GM18909 (cell line): ENCODE results near the gene CTDSPL.
"Not testable (repeated sequence)": the region's sequence is repeated elsewhere in the genome, so short reads cannot be mapped to it uniquely, and the experiment has no call there.

Experiments used
- ATAC-seq: cut with Tn5 transposase; IDR thresholded peaks from one replicate; pipeline ENCODE4 v1.9.1; 2021; ENCODE audit warnings: mild to moderate bottlenecking; ENCODE audit not compliant: unreplicated experiment, poor library complexity

CTDSPL gene

DNA sequence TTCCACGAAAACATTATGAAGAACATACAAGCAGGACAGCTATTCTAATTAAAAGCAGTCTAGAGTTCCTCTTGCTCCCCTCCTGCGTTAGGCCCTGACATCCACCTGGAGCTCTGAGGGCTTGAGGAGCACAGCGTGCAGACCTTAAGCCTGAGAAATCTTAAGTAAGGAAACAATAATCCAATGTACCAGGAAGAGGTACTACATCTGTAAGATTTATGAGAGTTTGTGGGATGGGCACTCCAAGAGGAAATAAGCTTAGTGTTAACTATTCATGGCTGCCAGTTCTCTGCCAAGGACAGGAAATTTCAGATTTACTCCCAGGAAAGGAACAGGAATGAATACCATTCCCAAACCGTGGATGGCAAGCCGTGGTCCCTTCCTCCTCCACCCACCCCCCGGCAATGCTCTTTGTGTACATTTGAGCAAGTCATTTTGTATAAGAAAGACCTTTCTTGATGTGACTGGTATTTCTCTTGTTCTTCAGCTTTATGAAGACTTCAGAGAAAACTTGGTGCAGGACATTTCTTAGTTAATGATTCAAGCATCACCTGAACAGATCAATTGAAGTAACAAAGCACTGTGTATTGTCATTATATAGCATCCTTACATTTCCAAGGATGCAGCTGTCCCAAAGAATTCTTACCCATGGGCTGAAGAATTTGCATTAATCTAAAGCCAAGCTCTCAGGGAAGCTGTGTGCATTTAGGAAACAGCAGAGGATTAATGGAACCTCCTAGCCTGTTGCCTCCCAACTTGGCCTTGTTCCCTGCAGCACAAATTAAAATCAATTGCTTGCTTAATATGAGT lies 100.1 kb downstream of the CTDSPL start:
- ATAC-seq: no peak

DNA sequence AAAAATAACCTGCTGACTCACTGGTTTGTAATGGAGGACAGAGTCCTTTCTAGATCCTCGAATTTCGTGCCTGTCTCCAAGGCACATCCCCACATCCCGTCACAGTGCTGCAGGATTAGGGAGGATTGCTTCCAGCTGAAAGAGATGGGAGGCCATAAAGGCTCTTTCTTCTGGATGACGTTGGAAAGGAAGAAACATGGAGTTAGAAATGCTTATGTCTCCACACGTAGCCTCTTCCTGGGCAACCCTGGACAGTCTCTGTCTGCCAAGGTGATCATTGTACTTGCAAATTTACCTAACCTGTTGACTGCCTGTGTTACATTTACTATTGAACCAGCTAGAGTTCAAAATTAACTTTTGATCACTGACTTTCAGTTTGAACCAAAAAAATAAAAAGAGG lies 101.3 kb downstream of the CTDSPL start:
- ATAC-seq: no peak

GRCh38 chr3:37963635-37964034 lies 102.0 kb downstream of the CTDSPL start:
- ATAC-seq: no peak

DNA sequence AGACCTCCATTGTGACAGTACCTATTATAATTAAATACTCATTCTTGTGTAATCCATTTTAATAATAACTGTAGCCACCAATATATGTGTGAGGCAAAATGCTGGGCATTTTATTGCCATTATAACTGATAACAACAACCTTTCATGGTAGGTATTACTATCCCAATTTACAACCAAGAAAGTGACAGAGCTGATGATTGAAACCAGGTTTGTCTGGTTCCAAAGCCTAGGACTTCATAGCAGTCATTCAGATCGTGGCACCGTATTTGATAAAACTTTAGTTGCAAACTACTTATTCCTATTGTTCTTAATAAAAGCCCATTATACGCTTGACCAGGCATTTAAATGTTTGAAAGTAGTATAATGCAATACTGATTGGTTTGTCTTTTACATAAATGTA lies 102.5 kb downstream of the CTDSPL start:
- ATAC-seq: no peak

DNA sequence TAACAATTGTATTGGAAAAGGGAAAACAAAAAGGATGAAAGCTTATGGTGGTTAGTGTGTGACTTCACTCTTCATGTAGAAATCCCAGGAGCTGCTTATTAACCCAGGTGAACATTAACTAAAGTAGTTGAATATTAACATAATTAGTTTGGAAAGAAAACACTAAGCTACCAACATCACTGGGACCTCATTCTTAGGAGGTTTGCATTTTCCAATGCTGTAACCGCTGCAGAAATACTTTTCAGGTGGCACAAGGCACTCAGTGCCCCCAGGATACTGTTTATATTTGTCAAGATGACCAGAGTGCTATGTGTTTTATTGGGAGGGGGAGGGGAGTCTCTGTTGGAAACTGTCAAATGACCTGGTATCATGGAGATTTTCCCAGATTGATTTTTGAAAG lies 103.0 kb downstream of the CTDSPL start:
- ATAC-seq: no peak

DNA sequence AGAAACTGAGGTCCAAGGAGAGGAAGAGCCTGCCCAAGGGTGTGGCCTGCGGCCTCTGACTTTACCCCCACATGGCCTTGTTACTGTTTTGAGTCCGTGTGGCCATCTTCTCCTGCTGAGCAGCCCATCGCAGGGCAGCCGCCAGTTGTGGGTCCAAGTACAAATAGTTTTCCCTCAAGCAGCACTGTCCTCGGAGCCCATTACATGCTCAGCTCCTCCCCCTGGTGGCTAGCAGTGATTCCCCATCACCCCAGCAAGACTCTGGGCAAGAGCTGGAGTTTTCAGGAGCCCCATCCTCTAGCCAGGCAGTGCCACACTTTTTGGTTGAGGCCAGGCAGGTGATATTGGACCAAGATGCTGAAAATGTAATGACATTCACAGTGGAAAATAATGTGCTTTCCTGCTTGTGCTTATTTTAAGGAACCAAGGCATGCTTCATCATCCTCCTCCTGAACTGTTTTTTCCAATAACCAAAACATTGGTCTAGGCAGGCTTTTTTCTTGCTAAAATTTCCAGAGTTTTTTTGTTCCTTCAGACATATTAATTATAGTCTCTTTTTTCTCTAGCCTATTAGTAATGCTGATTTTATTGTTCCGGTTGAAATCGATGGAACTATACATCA lies 105.7 kb downstream of the CTDSPL start:
- ATAC-seq: peak; percentile 77

DNA sequence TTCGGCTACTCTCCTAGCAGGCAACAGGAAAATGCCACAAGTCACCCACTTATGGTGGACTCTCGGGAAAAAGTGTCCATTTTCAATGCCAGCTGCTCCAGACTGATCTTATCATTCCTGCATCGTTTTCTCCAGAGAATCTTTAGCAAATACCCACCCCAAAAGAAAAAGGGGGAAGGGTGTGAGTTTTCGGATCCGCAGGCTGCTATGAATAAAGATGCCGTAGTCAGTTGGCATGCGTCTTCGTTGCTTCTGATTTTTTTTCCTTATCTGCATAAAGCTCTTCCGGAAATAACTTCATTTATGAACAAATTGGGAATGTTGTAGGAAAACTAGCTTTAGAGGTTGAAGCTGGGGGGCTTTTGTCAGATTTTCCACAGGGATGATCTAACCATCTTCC lies 106.5 kb downstream of the CTDSPL start:
- no peak for ATAC-seq

DNA sequence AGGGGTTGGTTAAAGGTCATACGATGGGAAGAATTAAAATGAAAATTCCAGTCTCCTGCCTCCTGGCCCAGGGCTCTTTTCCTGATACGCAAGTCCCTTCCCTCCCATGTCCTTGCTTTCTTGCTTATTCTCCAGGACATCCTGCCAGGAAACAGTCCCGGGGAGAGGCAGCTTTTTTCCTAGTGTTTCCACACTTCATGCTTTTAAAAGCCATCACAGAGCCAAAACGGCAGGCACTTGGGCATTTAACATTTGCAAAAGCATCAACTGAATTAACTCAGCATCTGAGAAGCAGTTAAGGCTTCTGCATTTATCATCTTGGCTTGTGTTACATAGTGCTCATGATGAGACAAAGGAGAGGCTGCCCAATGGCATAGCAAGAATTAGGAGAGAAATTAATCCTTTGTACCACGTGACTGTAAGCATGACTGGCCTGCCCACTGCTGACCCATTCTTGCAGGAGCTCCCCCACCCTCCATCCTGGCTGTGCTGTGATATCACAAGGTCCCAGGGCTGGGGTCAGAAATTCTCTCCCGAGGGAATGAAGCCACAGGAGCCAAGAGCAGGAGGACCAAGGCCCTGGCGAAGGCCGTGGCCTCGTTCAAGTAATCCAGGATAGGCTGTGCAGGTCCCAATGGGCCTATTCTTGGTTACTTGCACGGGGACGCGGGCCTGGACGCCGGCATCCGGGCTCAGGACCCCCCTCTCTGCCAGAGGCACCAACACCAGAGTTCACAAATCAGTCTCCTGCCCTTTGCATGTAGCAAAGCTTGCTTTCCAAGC lies 107.3 kb downstream of the CTDSPL start:
- ATAC-seq: no peak

DNA sequence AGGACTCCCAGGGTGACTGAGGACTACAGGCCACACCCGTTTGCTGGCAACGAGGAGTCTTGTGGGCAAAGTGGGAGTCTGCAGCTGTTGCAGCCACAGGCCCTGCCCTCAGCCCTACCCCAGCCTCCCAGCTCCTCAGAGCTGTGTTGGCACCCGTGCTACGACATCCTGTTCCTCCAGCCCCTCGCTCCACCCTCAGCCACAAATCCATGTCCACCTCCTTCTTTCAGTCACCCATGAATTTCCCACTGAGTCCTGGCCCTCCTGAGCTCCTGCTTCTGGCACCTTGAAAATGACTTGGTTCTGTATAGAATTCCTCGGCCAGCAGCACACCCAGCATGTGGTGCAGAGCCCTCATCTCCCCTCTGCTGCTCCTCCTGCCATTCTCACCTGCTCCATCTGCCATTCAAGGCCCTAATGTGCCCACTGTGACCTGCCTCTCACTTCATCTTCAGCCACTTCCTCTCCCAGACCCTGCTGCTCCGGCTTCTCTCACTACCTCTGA lies 108.0 kb downstream of the CTDSPL start:
- ATAC-seq: no peak

DNA sequence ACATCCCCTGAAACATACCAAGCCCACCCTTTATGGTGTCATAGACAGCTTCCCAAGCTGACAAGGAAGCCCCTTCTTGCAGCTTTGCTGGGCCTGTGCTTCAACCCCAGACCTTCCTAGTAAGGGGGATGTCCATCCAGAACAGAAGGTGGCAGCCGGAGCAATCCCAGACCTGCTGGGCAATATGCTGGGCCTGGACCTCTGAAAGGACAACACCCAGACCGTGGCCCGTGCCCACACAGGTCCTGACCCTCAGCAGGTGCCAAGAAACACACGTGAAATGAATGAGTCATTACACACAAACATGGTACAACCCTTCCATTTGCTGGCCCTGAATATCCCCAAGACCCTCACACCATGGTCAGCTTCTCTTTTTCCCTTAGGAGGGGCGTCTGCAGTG lies 109.1 kb downstream of the CTDSPL start:
- no peak for ATAC-seq

DNA sequence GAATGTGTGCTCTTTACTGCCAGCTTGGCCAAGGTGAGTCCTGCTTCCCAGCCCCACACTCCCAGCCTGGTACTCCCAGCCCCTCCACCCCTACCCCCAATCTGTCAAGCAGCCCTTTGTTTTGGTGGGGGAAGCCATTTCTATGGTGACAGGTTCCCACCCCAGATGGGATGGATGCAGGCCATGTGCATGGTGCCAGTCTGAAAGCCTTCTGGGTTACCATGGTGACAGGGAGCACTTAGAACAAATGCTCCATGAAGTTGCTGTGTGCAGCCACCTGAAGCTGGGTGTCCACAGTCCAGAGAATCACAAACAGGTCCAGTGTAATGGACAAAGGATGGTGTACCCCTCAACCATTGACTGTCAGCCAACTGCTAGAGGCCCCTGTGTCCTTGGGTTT lies 109.8 kb downstream of the CTDSPL start:
- ATAC-seq: no peak

- ATAC-seq: not testable (repeated sequence)
Measured at GRCh38 chr3:37972056-37972455, 110.4 kb downstream of the CTDSPL start.

DNA sequence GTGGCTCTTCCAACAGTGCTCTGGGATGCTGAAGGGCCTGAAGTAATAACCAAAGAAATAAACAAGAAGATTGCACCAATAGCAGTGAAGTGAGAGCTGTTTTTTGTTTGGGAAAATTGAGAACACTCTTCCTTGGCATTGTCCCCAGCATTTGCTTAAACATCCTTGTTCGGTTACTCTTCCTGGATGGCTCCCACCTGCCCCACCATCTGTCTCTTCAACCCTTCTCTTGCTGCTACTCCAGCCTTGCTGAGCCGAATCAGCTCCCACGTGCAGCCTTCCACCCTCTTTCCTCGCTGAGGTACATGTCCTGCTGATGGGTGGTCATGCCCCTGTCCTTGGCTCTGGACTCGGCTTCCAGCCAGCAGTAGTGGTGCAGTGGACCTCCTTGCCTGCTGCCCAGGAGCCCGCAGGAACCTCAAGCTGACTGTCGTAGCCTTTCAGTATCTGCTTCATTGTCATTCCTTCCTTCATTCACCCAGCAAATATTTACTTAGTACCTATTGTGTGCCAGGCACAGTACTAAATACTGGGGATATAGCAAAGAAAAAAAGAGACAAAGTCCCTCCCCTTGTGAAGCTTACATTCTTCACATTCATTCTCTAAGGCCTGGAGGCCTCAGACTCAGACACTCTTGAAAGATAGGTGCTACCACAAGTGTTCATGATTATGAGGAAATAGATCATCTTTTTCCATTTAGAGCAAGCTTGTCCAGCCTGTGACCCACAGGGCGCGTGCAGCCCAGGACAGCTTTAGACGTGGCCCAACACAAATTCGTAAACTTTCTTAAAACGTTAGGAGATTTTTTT lies 111.8 kb downstream of the CTDSPL start:
- no peak for ATAC-seq

DNA sequence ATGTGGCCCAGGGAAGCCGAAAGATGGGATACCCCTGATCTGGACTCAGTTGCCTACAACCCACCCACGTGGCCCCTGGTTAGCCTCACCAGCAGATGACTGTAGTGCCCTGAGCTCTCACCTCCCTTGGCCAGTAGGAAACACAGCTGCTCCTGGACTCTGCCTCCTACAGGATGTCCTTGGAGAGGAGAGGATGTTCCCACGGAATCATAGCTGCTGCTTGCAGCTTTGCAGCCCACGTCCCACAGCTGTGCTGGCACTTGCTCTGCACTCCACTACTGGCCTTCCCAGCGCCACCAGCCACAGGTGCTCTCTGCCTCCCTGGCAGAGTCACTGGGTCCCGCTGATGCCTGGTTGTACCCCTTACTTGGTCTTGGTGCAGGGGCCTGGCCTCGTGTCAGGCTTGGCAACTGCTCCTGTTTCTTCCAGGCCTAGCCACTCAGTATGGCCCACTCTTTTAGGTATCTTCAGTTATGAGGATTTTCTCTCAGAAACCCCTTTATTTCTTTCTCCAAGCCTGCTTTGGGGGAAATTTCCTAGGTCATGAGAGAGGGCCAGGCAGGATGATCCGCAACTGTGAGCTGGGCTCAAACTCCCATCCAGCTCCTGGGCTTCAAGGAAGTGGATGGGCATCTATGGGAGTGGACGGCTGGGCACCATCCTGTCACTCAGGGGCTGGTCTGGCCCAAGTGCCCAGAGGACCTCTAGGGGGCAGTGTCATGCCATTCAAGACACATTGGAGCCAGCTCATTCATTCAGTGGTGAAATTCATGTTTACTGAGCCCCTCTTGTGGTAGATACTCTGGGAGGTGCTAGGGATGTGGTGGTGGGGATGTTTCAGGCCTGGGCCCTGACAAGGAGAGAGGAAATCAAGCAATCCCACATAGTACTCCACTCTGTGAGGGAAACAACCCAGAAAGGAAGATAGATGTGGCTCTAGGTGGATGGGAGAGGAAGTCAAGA lies 112.7 kb downstream of the CTDSPL start:
- peak; percentile 84 for ATAC-seq

DNA sequence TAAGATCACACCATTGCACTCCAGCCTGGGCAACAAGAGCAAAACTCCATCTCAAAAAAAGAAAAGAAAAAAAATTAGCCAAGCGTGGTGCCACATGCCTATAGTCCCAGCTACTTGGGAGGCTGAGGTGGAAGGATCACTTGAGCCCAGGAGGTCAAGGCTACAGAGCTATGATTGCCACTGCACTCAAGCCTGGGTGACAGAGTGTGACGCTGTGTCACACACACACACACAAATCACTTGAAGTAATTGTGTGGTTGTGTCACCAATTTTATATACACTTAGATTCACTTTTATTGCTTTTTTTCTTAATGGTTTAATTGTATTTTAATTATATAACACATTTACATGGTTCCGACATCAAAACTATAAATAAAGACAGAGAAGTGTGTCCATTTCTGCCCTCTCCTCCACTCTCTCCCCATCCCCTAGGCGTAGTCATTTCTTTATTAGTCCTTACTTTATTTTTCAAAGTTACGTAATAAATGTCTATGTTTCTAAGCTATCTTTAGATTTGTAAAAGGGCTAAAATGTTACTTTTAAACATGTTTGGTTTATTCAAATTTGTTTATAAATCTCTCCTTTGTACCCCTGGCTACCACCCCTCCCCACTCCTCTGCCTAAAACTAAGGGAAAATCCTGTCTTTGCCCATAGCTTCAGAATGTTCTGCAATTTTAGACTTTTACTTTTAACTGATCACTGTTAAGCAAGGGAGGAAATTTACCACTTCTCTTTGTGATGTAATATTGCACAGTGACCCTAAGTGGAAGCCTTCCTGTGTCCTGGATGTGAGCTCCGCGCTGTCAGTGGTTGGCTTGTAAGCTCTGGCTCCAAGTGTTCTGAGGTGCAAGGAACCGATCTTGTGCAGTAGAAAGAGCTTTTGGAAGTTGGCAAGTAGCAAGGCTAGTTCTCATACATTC lies 118.1 kb downstream of the CTDSPL start:
- ATAC-seq: no peak

GRCh38 chr3:37980462-37981347 lies 119.0 kb downstream of the CTDSPL start:
- no peak for ATAC-seq

GRCh38 chr3:37981348-37981664 lies 119.6 kb downstream of the CTDSPL start:
- no peak for ATAC-seq
